ENCODE results near the gene ERC1. TPM values are rescaled to one million over a fixed set of nuclear protein-coding genes. Genes with fewer than 3 reads are reported as not detected.
A peak's percentile ranks its signal among the peaks of the same experiment; 100 is the strongest.

ERC1 gene
- total and polyA plus RNA-seq, 2 of the 4 experiments (the other 2 are of a cell fraction) = 11.6 to 25.6 TPM

DNA sequence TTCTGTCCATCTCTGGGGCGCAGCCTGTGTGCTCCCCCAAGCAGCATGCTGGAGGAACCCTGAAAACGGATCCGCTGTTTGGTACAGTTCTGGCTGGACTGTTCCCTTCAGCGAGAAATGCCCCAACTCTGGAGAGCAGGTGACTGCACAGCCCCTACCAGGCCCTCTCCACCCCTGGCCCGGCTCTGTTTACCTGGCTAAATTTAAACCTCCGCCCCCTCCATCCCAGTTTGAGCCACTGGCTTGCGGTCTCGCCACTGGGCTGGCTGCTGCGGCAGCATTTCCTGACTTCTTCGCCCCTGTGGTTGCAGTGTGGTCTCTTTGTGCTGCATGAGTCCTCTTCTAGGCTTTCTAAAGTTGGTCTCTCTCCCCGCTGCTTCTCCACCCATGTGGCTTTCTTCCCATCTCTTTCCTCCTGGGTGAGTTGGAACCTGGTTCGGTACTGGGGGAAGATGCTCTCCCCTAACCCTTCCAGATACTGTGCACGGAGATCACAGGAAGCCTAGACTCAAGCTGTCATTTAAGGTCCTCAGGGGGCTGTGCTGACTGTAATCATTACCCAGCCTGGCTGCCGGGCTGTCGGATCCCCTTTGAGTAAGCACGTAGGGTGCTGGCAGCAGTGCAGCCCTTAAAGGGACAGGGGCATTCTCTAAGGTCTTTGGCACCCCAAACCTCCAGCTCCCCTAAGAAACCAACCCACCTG is 542.7 kb downstream of the ERC1 start:
- H4K5ac ChIP-seq (ENCODE audit: low read depth, low read length) = no peak overlapping the region
- peaks cover 13 to 85% of the 10 kb centered on the region in 2 experiments; a peak in 3 of 4 replicates for H3K79me1 ChIP-seq (ENCODE audit: low read depth in 1 of 2, low read length in 2 of 2)
- H3K14ac ChIP-seq (replicated peaks; ENCODE audit: low read depth, low read length) = peak overlapping the region; percentile 12
- no peak overlapping the region for H2BK120ac ChIP-seq (ENCODE audit: low read depth, low read length)
- H2BK15ac ChIP-seq (ENCODE audit: low read depth, low read length) = no peak overlapping the region
- no peak overlapping the region for H3K56ac ChIP-seq (ENCODE audit: extremely low read depth, insufficient read depth, low read length)
- no peak overlapping the region for H2BK5ac ChIP-seq (ENCODE audit: low read depth, low read length, poor library complexity, severe bottlenecking)
- H3K9me3 ChIP-seq (ENCODE audit: control insufficient read depth, insufficient read depth, low read length) = no peaks in the 10 kb centered on the region
- H3K23ac ChIP-seq (ENCODE audit: low read depth, low read length) = peak overlapping the region; percentile 26; the same call in 1 of the 2 replicates
- 0 out of 2 replicates have a peak overlapping the region, but pooled peaks have one; percentile 23 for H2AK5ac ChIP-seq (ENCODE audit: low read depth, low read length)
- no peak overlapping the region for H3K27ac ChIP-seq (ENCODE audit: insufficient read depth, low read length)
- dilution Hi-C loops (cut with HindIII; ENCODE audit: low sequenced_read_pairs, unreplicated experiment) = no loop called here
- H3K4me1 ChIP-seq (ENCODE audit: control insufficient read depth, insufficient read depth, low read length) = peaks cover 44% of the 10 kb centered on the region
- H2AK9ac ChIP-seq (replicated peaks; ENCODE audit: low read depth, low read length, poor library complexity) = peak overlapping the region; percentile 0
- H3K27me3 ChIP-seq (ENCODE audit: control insufficient read depth, insufficient read depth, low read length) = no peaks in the 10 kb centered on the region
- H3K9ac ChIP-seq (ENCODE audit: low read depth, low read length) = no peak overlapping the region
- H3K36me3 ChIP-seq (ENCODE audit: control insufficient read depth, insufficient read depth, low read length) = no peaks in the 10 kb centered on the region
- DNase-seq (peak; percentile 43), ATAC-seq (ENCODE audit: low read depth) (no peak)
- CTCF ChIA-PET = interaction anchor here (0.6 to 1.2 kb wide), 4 partner anchors 173 to 415 kb away, joined by 3 to 6 read pairs (median 4); no protein-coding TSS in a partner anchor
- H3K4ac ChIP-seq (ENCODE audit: low read depth, low read length) = no peak overlapping the region
- 100% methylated on average over 1 of the region's 16 CpGs; no CpG with 5 or more reads in 1 of the 2 experiments for WGBS, 2 experiments (ENCODE audit: extremely low coverage in 2 of 2, insufficient read length in 1 of 2)
- intact Hi-C loops (cut with micrococcal nuclease) = loop anchor here (5.0 kb wide), 1 partner anchor 44 kb away; no protein-coding TSS in a partner anchor
- H4K8ac ChIP-seq (ENCODE audit: low read depth in 2 of 2, low read length in 2 of 2) = peak overlapping the region in 1 of 2 experiments; percentile 18; a peak in 1 of 4 replicates
- no peak overlapping the region for H2AFZ ChIP-seq (replicated peaks; ENCODE audit: low read length, poor library complexity)
- H3K4me3 ChIP-seq (ENCODE audit: insufficient read depth, low read depth, low read length) = peak overlapping the region; percentile 13; the same call in 1 of the 2 replicates
- BruUV-seq (replicated peaks) = no TSS peak
- POLR2A ChIA-PET (ENCODE audit: unreplicated experiment) = no interaction called here
- H4K20me1 ChIP-seq (ENCODE audit: insufficient read depth, low read length) = peaks cover 73% of the 10 kb centered on the region
- peak overlapping the region; percentile 77 for H3K4me2 ChIP-seq (ENCODE audit: low read depth, low read length)
- in situ Hi-C loops (cut with MboI; ENCODE audit: low sequenced_read_pairs) = no loop called here
- H4K91ac ChIP-seq (ENCODE audit: insufficient read depth, low read depth, low read length) = no peak overlapping the region
- H2BK20ac ChIP-seq (ENCODE audit: low read depth, low read length) = no peak overlapping the region
- no peak overlapping the region for H3K18ac ChIP-seq (ENCODE audit: low read depth, low read length)
- peaks cover 39% of the 10 kb centered on the region for H3K9me1 ChIP-seq (ENCODE audit: insufficient read depth, low read length)
- TF ChIP-seq CHD1 (IDR thresholded peaks at IDR 0.05; ENCODE audit: low read depth, low read length) (no peak), RAD21 (IDR thresholded peaks at IDR 0.05; ENCODE audit: low read length) (no peak), SMC3 (IDR thresholded peaks at IDR 0.05; ENCODE audit: low read depth, low read length) (no peak), NFE2L2 (IDR thresholded peaks at IDR 0.05; ENCODE audit: low read depth, low read length) (no peak), RFX5 (IDR thresholded peaks at IDR 0.05; ENCODE audit: low read depth, low read length) (no peak), FOS (IDR thresholded peaks at IDR 0.05; ENCODE audit: low read depth, low read length) (no peak), POLR2A (IDR thresholded peaks at IDR 0.05; ENCODE audit: low read depth, low read length) (no peak), CEBPB (IDR thresholded peaks at IDR 0.05; ENCODE audit: low read depth, low read length) (no peak), BHLHE40 (IDR thresholded peaks at IDR 0.05; ENCODE audit: low read depth, low read length) (no peak), MAFK (IDR thresholded peaks at IDR 0.05; ENCODE audit: low read depth, low read length) (no peak), RCOR1 (IDR thresholded peaks at IDR 0.05; ENCODE audit: insufficient replicate concordance, low read length) (no peak), MAZ (IDR thresholded peaks at IDR 0.05; ENCODE audit: borderline replicate concordance, low read depth, low read length) (no peak)
- TF ChIP-seq, protein P1, sequence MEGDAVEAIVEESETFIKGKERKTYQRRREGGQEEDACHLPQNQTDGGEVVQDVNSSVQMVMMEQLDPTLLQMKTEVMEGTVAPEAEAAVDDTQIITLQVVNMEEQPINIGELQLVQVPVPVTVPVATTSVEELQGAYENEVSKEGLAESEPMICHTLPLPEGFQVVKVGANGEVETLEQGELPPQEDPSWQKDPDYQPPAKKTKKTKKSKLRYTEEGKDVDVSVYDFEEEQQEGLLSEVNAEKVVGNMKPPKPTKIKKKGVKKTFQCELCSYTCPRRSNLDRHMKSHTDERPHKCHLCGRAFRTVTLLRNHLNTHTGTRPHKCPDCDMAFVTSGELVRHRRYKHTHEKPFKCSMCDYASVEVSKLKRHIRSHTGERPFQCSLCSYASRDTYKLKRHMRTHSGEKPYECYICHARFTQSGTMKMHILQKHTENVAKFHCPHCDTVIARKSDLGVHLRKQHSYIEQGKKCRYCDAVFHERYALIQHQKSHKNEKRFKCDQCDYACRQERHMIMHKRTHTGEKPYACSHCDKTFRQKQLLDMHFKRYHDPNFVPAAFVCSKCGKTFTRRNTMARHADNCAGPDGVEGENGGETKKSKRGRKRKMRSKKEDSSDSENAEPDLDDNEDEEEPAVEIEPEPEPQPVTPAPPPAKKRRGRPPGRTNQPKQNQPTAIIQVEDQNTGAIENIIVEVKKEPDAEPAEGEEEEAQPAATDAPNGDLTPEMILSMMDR (conservative IDR thresholded peaks at IDR 0.05; ENCODE audit: low read depth, low read length) = no peak
- TF ChIP-seq, protein P2, sequence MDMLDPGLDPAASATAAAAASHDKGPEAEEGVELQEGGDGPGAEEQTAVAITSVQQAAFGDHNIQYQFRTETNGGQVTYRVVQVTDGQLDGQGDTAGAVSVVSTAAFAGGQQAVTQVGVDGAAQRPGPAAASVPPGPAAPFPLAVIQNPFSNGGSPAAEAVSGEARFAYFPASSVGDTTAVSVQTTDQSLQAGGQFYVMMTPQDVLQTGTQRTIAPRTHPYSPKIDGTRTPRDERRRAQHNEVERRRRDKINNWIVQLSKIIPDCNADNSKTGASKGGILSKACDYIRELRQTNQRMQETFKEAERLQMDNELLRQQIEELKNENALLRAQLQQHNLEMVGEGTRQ (IDR thresholded peaks at IDR 0.05; ENCODE audit: low read depth, low read length) = no peak
- TF ChIP-seq, protein P3, sequence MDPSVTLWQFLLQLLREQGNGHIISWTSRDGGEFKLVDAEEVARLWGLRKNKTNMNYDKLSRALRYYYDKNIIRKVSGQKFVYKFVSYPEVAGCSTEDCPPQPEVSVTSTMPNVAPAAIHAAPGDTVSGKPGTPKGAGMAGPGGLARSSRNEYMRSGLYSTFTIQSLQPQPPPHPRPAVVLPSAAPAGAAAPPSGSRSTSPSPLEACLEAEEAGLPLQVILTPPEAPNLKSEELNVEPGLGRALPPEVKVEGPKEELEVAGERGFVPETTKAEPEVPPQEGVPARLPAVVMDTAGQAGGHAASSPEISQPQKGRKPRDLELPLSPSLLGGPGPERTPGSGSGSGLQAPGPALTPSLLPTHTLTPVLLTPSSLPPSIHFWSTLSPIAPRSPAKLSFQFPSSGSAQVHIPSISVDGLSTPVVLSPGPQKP (IDR thresholded peaks at IDR 0.05; ENCODE audit: borderline replicate concordance, low read depth, low read length) = no peak
